ENCODE data around the gene UBIAD1.

UBIAD1 gene

GRCh38 chr1:11309385-11309784 is 36.4 kb downstream of the UBIAD1 start:
- in situ Hi-C loops (cut with HindIII; ENCODE audit: low sequenced_read_pairs) = no loop called here
- no peak overlapping the region for H3K4me3 ChIP-seq (ENCODE audit: low read depth, low read length)
- TF ChIP-seq CTCF (IDR thresholded peaks at IDR 0.05; ENCODE audit: low read depth, low read length, missing control alignments) = no peak
- DNase-seq (ENCODE audit: low read depth) = no peak

- TF ChIP-seq CTCF (IDR thresholded peaks at IDR 0.05; ENCODE audit: low read depth, low read length, missing control alignments) = no peak
- H3K4me3 ChIP-seq (ENCODE audit: low read depth, low read length) = no peak overlapping the region
- no peak for DNase-seq (ENCODE audit: low read depth)
- in situ Hi-C loops (cut with HindIII; ENCODE audit: low sequenced_read_pairs) = no loop called here
Measured at GRCh38 chr1:11311816-11312755, 39.1 kb downstream of the UBIAD1 start.

GRCh38 chr1:11314959-11315358 is 42.0 kb downstream of the UBIAD1 start:
- in situ Hi-C loops (cut with HindIII; ENCODE audit: low sequenced_read_pairs) = no loop called here
- H3K4me3 ChIP-seq (ENCODE audit: low read depth, low read length) = no peak overlapping the region
- no peak for DNase-seq (ENCODE audit: low read depth)
- TF ChIP-seq CTCF (IDR thresholded peaks at IDR 0.05; ENCODE audit: low read depth, low read length, missing control alignments) = no peak

GRCh38 chr1:11316701-11317100 is 43.7 kb downstream of the UBIAD1 start:
- in situ Hi-C loops (cut with HindIII; ENCODE audit: low sequenced_read_pairs) = no loop called here
- TF ChIP-seq CTCF (IDR thresholded peaks at IDR 0.05; ENCODE audit: low read depth, low read length, missing control alignments) = no peak
- no peak for DNase-seq (ENCODE audit: low read depth)
- no peak overlapping the region for H3K4me3 ChIP-seq (ENCODE audit: low read depth, low read length)

- no peak for TF ChIP-seq CTCF (IDR thresholded peaks at IDR 0.05; ENCODE audit: low read depth, low read length, missing control alignments)
Measured at GRCh38 chr1:11318982-11319381, 46.0 kb downstream of the UBIAD1 start.

GRCh38 chr1:11320153-11320936 is 47.3 kb downstream of the UBIAD1 start:
- in situ Hi-C loops (cut with HindIII; ENCODE audit: low sequenced_read_pairs) = no loop called here
- no peak overlapping the region for H3K4me3 ChIP-seq (ENCODE audit: low read depth, low read length)
- no peak for DNase-seq (ENCODE audit: low read depth)
- TF ChIP-seq CTCF (IDR thresholded peaks at IDR 0.05; ENCODE audit: low read depth, low read length, missing control alignments) = peak; percentile 45

More at GRCh38 chr1:11318982-11319381, 46.0 kb downstream of the UBIAD1 start:
- no peak overlapping the region for H3K4me3 ChIP-seq (ENCODE audit: low read depth, low read length)
- in situ Hi-C loops (cut with HindIII; ENCODE audit: low sequenced_read_pairs) = no loop called here
- no peak for DNase-seq (ENCODE audit: low read depth)

Measured in astrocyte of the cerebellum (primary cell).